Stimulated activated CD8-positive, alpha-beta memory T cell treated with anti-CD3 and anti-CD28 coated beads, Interleukin-7, amount 100 ng/mL, for 1 hour (primary cell): ENCODE results near the gene KCTD15.

Experiments used
- DNase-seq, 2 donors: peaks; one replicate each; pipeline ENCODE4 v3.0.0-alpha.2; 2020; ENCODE audit warnings: low read depth in 2 of 2

Gene KCTD15

DNA sequence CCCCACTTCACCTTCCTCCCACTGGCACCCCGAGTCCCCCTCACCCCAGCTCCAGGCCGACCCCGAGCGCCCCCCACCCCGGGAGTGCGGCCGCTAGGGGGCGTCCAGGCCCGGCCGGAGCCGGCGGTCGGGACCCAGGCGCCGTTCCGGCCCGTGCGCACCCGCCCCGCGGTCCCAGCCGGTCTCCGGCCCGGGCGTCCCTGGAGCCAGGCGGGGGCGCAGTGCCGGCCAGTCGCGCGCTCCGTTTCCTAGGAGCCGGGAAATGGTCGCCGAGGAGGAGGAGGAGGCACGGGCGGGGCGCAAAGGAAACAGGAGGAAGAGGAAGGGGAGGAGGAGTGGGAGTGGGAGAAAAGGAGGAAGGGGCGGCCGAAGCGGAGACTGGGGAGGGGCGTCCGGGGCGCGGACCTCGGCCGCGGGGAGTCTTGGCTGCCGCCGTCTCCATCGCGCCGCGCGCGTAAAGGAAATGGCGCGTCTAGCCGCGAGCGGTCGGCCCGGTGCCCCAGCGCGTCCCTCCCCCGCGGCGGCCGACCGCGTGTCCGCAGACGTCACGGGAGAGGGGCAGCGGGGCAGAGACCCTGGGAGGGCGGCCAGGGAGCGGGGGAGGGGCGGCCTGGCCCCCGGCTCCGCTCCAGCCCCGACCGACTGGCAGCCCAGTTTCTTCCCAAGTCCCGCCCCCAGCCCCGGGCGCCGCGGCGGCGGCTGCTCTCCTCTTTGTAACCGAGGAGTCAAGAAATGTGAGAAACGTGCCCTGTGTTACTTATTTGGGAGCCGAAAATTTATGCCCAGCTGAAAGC is 1.1 kb upstream of the KCTD15 start:
- DNase-seq = no peak

DNA sequence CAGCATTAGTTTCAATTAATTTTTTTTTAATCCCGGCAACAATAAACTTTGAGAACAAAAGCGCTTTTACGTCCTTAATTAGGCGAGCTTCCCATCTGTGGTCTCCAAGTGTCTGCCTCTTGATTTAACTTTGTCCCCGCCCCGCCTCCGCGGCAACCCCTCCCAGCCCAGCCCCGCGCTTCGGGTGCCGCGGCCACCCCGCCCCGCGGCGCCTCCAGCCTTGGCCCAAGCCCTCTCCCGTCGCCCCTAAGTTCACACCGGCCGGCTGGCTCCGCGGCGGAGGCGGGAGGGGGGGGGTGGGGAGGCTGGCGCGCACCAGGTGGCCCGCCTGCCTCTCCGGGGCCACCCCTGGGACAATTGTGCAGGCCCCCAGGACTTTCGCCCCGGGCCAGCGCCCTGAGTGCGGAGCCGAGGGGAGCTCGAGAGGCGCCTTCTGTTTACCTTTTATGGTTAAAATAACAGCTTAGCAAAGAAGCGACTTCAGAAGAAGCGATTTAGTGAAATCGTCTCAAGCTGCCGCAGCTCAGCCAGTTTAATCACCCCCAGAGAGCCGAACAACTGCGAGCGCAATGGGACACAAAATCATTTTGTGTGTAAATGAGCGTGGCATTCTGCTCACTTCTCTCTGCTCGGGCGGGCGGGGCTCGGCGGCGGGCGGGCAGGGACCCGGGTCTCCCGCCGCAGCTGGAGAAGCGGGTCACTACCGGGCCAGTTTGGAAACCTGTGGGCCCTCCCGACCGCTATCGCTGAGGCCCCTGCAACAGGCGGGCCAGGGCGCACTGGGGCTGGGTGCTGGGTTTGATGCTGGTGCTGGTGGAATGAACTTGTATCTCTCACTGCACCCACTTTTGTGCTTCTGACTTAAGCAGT is 1.4 kb downstream of the KCTD15 start:
- no peak for DNase-seq

- DNase-seq = no peak
Observed at GRCh38 chr19:33798681-33799111, 2.0 kb downstream of the KCTD15 start.

- no peak for DNase-seq
Observed at GRCh38 chr19:33799476-33799875, 2.8 kb downstream of the KCTD15 start.

DNA sequence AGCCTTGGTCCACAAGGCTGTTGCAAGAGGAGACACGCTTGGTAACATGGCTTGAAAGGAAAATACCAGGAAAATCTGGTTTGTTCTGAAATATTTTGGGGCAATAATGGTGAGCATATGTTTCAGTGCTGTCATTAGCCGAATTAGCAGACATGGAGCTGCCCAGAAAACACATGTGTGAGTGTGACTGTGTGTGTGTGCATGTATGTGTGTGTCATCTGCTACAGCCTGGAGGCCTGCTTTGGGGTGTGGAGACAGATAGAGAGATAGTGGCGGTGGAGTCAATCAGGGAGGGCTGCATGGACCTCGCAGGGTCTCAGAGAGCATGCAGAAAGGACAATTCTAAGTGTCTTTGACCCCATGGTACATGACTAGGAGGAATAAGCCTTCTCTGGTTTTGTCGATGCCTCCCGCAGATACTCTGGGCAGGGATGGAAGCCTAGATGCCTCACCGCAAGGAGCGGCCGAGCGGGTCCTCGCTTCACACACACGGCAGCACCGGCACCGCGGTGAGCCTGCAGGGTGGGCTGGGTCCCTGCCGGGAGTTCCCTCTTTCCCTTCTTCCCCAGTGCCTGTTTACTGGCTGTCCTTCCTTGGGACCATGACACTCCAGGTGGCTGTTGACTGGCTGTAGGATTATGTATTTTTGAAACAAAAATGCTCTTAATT is 3.5 kb downstream of the KCTD15 start:
- DNase-seq = no peak

- DNase-seq = no peak
Observed at GRCh38 chr19:33801411-33801810, 4.7 kb downstream of the KCTD15 start.

DNA sequence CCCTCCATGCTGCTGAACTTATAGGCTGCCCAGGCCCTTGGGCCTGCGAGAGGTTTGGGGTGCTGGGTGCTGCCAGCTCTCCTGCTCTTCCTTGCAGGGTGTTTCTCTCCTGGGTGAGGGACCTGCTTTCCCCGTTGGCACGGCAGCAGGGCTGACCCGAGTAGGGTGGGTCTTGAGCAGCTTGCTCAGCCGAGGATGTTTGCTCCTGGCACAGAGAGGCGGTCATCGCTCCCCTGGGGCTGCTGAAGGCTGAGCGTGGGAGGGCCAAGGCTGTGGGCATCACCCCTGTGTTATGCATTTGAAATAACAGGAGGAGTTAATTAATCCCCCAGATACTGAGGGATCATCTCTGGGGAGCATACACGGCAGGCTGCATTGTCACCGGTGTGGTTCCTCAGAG is 5.3 kb downstream of the KCTD15 start:
- DNase-seq = no peak

DNA sequence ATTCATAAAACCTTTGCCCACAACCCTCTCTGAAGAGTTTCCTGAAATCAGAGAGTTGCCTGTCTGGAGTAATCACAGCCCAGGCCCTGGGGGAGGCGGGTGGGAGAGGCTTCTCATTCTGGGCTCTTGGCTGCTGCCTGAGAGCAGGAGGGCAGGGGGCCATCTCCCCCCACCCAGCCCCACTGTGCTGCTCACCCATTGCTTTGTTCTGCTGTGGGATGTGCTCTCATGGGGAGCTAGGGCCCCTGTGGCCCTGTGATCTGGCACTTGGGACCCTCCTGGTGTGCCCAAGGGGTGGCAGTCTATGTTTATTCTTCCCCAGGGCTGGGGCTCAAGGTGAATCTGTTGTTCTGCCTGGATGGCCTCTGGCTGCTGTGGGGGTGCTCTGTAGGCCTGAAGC is 6.1 kb downstream of the KCTD15 start:
- no peak for DNase-seq

GRCh38 chr19:33803383-33803782 is 6.7 kb downstream of the KCTD15 start:
- DNase-seq = no peak

DNA sequence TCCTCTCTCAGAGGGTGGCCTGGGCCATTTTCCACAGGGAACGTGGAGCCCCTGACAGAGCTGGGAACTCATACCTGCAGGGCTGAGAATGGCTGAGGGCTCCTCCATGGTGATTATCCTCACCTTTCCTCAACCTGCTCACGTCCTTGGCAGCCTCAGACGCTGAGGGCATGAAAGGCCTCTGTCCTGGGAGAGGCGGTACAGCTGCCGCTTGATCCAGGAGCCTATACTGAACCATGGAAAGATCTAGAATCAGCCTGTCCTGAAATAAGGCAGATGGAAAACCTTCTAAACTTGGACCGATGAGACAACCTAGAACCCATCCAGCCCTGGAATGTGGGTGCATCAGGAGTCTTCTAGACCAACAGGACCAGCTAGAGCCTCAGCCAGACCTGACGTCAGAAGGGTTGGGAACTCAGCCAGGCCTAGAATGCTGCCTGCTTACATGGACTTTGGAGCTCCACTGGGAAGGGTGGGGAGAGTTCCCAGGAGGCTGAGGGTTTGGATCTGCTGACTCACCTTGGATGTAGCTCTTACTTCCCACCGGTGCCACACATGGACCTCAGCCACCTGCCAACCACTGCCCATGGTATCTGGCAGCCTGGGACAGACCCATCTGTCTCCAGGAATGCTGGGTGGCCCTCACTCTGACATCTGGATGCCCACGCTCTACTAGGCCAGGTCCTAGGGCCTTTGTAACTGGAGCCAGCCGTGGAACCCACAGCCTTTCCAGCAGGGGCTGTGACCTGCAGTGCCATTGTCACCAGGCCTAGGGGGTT is 7.5 kb downstream of the KCTD15 start:
- no peak for DNase-seq

- no peak for DNase-seq
Observed at GRCh38 chr19:33805313-33805712, 8.6 kb downstream of the KCTD15 start.

- no peak for DNase-seq
Observed at GRCh38 chr19:33805840-33806433, 9.3 kb downstream of the KCTD15 start.

GRCh38 chr19:33806434-33806881 is 9.8 kb downstream of the KCTD15 start:
- DNase-seq = no peak

DNA sequence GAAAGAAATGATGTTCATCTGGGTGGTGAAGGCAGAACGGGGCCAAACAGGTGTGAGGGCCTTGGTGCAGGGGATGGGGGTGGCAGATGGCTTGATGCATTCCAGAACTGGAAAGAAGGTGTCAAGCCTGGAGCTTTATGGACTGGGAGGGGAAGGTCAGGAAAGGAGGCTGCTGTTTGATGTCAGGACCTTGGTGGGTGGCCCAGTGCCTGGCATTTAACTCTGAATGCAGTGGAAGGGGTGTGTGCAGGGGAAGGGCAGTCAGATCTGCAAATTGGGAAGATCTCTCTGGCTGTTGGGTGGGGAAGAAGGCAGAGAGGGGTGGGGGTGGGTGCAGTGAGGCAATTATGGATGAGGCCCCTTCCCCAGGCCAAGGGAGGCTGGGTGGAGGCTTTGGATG is 11.7 kb downstream of the KCTD15 start:
- DNase-seq = no peak

DNA sequence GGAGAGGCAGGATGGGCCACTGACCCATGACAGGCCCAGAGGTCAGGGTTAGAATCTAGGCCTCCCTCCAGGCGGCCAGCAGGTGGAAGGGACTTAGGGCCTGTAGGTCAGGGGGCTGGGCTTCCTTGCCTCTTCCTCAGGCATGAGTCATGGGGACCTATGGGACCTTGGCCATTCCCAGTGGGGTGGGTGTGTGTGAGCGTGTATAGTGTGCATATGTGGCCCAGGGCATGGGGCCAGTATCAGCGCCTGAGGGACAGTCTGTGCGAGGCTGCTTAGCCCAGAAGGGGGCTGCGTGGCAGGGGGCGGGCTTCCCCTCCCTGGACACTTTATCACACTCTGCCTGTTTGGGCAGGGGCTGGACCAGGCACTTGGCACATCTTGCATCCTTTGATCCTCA is 13.3 kb downstream of the KCTD15 start:
- no peak for DNase-seq

- DNase-seq = no peak
Observed at GRCh38 chr19:33810821-33811220, 14.2 kb downstream of the KCTD15 start.

- no peak for DNase-seq
Observed at GRCh38 chr19:33811246-33811645, 14.6 kb downstream of the KCTD15 start.

- no peak for DNase-seq
Observed at GRCh38 chr19:33811736-33812387, 15.2 kb downstream of the KCTD15 start.

DNA sequence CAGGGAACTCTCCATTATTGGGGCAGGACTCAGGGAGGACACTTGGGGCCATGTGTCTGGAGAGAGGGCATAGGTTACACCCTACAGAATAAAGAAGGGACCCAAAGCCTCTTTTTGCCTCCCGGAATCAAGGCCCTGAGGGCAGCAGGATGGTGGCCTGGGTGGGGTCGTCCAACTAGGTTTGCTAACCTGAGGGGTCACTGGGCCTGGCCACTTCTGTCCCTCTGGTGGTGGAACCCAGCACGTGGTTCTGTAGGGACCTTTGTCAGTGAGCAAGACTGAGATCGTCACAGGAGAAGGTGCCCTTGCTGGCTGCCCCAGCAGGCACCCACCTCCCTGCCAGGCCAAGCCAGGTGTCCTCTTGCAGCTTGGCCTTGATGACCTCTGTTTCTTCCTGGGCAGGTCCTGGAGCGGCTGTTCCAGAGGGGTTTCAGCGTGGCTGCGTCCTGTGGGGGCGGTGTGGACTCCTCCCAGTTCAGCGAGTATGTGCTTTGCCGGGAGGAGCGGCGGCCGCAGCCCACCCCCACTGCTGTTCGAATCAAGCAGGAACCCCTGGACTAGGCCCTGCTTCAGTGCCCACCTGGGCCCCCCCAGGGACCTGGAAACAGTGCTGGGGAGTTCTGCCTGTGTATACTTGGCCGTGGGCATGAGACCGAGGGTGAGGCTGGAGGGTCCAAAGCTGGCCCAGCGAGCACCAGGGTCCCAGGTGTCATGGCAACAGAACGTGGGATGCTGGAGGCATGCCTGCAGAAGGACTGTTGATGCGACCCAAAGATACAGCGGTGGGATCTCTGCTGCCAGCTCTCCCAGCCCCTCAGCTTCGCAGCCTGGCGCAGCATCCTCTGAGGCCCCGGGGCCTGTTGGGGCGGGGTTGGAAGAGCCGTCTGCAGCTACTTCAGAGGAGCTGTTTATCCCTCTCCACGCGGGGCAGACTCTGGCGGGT is 16.0 kb downstream of the KCTD15 start:
- no peak for DNase-seq
